ENCODE results near the gene OBSCN.
"Not testable (repeated sequence)": the region's sequence is repeated elsewhere in the genome, so short reads cannot be mapped to it uniquely, and the experiment has no call there.

Gene OBSCN

GRCh38 chr1:228188249-228188648, 19.6 kb upstream of the OBSCN start:
- DNase-seq (ENCODE audit: low read depth in 3 of 3, low spot score in 1 of 3) = not testable (repeated sequence)

DNA sequence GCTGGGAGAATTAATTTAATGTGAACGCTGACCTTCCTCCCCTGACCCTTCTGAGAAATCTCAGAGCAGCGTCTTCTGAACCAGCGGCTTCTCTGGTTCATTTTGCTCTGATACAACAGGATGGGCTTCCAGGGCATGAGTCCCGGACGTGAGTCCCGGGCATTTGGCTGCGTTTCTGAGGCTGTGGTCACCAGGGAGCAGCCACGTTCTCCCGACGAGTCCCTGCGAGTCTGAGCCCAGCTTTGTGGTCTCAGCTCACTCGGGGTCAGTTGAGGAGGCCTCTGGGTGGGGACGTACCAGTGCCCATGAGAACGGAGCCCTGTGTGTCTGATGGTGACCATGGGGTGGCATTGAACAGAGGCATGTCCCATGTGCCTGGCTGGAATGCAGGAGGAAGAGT, 17.7 kb upstream of the OBSCN start:
- no peak for DNase-seq (ENCODE audit: low read depth in 3 of 3, low spot score in 1 of 3)

- DNase-seq (ENCODE audit: low read depth in 3 of 3, low spot score in 1 of 3) = no peak
These were observed 17.1 kb upstream of the OBSCN start for GRCh38 chr1:228190778-228191177.

- no peak for DNase-seq (ENCODE audit: low read depth in 3 of 3, low spot score in 1 of 3)
These were observed 13.4 kb upstream of the OBSCN start for GRCh38 chr1:228194436-228194835.

- no peak for DNase-seq (ENCODE audit: low read depth in 3 of 3, low spot score in 1 of 3)
These were observed 12.7 kb upstream of the OBSCN start for GRCh38 chr1:228194921-228195812.

- DNase-seq (ENCODE audit: low read depth in 3 of 3, low spot score in 1 of 3) = no peak
These were observed 10.2 kb upstream of the OBSCN start for GRCh38 chr1:228197555-228198147.

DNA sequence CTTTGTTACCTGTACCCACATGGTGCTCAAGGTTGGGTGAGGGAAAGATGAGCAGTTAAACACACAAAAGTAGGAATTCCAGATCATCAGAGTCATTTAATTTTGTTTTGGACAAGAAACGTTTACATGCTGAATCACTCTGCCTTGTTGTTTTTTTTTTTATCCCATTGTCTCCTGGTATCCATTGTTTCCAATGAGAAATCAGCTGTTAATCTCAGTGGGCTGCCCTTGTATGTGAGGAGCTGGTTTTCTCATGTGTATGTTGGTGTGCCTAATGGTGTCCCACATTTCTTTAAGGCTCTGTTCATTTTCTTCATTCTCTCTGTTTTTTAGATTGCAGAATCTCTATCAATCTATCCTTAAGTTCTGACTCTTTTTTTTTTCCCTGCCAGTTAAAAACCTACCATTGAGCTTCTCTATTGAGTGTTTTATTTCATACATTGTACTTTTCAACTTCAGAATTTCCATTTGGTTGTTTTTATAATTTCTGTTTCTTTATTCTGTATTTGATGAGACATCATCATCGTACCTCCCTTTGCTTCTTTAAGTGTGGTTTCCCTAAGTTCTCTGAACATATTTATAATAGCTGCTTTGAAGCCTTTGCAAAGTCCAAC, 8.8 kb upstream of the OBSCN start:
- no peak for DNase-seq (ENCODE audit: low read depth in 3 of 3, low spot score in 1 of 3)

- no peak for DNase-seq (ENCODE audit: low read depth in 3 of 3, low spot score in 1 of 3)
These were observed 2.9 kb upstream of the OBSCN start for GRCh38 chr1:228204958-228205357.

GRCh38 chr1:228205526-228206436, 2.1 kb upstream of the OBSCN start:
- DNase-seq (ENCODE audit: low read depth in 3 of 3, low spot score in 1 of 3) = no peak

DNA sequence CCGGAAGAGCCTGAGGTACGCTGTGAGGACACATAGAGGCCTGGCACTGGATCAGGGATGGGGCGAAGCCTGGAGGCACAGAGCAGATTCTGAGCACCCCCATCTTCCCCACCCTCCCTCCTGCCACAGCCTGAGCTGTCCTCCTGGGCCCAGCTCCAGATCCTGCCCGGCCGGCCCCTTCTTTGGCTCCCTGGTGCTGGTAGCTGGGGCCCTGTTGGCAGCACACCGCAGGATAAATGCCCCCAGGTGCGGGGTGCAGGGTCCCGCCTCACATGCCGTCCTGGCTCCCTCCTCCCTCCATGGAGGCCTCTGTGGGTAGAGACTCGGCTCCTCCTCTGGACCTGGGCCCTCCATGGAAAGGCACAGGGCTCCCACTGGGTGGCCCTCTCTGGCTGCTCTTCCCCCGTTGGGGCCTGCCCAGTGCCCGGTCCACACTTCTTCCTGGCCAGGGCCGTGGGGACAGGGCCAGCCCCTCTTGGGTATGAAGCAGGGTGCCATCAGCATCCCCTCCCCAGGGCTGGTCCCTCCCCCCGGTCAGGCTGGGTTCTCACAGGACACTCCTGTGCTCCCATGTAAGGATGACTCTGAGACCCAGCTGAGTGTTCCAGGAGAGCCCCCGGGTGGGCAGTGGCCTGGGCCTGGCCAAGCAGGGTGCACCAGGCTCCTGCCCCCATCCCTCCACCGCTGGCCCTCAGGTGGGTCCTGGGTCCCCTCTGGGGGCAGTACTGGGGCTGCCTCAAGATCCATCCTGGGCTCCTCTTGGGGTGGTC, 1.1 kb upstream of the OBSCN start:
- DNase-seq (ENCODE audit: low read depth in 3 of 3, low spot score in 1 of 3) = no peak

DNA sequence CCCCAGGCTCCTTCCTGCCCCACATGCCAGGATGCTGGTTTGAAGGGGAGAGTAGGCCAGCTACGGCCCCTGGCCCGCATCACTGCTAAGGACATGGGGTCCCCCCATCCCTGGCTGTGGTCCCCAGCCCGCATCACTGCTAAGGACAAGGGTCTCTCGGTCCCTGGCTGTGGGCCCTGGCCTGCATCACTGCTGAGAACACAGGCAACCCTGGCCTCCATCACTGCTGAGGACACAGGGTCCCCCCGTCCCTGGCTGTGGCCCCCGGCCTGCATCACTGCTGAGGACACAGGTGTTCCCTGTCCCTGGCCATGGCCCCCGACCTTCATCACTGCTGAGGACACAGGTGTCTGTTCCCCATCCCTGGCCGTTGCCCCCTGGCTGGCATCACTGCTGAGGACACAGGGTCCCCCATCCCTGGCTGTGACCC, 448 bp upstream of the OBSCN start:
- DNase-seq (ENCODE audit: low read depth in 3 of 3, low spot score in 1 of 3) = no peak

DNA sequence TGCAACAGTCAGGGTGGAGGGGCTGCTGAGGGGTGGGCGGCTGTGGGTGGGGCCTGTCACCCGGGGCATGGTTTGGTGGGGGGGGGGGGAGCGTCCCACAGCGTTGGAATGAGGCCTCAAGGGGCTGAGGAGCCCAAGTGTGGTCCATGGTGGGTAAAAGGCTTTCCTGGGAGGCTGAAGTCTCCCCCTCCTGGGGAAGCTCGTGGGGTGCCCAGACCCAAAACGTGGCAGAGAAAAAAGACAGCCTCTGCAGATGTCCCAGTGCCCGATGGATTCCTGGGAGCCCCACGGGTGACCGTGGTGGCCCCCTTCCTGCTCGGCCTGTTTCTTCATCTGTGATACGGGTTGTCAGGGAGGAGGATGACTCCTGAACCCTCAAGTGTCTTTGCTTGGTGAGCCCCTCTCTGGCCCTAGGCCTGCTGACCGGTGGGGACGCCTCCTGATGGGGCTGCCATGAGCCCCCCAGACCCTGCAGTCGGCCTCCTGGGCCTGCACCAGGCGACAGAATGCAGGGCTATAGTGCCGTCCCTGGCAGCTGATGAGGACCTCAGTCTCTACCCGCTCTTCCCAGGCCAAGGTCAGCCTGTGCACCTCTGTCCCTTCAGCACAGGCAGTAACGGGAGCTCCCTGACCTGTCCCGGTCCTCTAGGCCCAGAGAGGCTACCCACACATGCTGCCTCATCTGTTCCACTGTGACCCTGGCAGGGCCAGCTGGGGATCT, 1.1 kb downstream of the OBSCN start:
- DNase-seq (ENCODE audit: low read depth in 3 of 3, low spot score in 1 of 3) = no peak

DNA sequence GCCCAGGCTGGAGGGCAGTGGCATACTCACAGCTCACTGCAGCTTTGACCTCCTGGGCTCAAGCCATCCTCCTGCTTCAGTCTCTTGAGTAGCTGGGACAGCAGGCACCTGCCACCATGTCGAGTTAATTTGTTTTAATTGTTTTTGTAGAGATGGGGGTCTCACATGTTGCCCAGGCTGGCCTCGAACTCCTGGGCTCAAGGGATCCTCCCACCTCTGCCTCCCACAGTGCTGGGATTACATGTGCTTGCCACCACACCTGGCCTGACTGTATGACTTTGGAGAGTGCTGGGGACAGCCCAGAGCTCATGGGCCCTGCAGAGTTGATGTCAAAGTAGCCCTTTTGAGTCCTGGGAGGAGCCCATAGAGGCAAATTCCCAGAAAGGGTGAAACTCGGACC, 1.8 kb downstream of the OBSCN start:
- no peak for DNase-seq (ENCODE audit: low read depth in 3 of 3, low spot score in 1 of 3)

GRCh38 chr1:228210076-228210651, 2.3 kb downstream of the OBSCN start:
- no peak for DNase-seq (ENCODE audit: low read depth in 3 of 3, low spot score in 1 of 3)

DNA sequence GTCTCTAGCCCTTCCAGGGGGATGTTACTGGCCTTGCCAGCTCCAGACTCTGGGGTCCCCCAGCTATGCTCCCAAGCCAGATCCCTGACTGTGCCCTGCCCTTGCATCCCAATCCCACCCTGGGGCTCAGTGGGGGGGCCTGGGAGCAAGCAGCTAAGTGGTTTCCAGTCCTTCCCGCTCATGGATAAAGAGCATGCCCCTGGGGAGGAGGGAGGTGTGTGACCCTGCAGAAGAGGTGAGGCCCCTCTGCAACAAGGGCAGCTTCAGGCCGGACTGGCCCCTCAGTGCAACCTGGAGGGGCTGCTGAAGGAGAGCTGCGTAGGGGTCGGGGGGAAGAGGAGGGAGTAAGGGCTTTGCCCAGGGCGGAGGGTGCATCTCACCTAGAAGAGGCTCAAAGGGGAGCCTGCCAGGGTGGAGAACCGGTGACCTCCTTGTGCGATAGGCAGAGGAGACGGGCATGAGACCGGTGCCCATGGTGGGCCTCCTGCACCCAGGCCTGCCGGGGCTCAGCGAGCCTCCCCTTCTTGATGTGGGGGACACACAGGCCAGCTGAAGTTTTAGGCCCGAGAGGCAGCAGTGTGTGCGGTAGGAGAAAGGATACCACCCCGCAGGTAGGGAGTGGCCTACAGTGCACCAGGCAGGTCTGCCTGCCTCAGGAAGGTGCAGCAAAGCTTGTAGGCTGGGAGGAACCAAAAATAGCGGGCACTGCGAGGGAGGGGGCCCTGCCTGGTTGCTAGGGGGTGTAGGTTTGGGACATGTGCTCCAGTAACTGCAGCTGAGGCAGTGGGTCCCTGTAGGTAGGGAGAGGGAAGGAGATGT, 3.1 kb downstream of the OBSCN start:
- no peak for DNase-seq (ENCODE audit: low read depth in 3 of 3, low spot score in 1 of 3)

GRCh38 chr1:228211531-228212414, 3.9 kb downstream of the OBSCN start:
- no peak for DNase-seq (ENCODE audit: low read depth in 3 of 3, low spot score in 1 of 3)

DNA sequence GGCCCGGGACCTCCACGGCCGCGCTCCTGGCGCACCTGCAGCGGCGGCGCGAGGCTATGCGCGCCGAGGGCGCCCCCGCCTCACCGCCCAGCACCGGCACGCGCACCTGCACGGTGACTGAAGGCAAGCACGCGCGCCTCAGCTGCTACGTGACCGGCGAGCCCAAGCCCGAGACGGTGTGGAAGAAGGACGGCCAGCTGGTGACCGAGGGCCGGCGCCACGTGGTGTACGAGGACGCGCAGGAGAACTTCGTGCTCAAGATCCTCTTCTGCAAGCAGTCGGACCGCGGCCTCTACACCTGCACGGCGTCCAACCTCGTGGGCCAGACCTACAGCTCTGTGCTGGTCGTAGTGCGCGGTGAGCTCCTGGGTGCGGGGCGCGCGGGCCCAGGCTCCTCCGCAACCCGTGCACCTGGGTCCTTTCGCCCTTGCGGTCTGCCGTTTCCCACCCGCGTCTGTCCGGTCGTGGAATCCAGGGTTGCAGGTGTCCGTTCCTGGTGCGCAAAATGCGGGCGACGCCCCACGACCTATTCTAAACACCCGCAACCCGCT, 4.6 kb downstream of the OBSCN start:
- no peak for DNase-seq (ENCODE audit: low read depth in 3 of 3, low spot score in 1 of 3)

Measured in stimulated activated CD4-positive, alpha-beta T cell treated with anti-CD3 and anti-CD28 coated beads, TNF-alpha, amount 100 ng/mL, for 1 hour (primary cell).